Spleen (tissue), 7 donors: Measurements from ENCODE around the gene CUL9.

Experiments used
- CTCF ChIP-seq, 11 experiments: fragments of 200-600 bp in 7 of 11; fragments of 450-650 bp in 4 of 11; sonication (generic) in 4 of 11; IDR thresholded peaks in 8 of 11; conservative IDR thresholded peaks in 3 of 11; 1 replicate in 7 of 11; 2 replicates in 4 of 11; pipeline versions ENCODE4 v1.4.0 to v1.8.0; 2016 to 2021; ENCODE audit warnings: antibody characterized with exemption in 11 of 11, inconsistent platforms in 4 of 11, mild to moderate bottlenecking in 1 of 11
- POLR2AphosphoS5 ChIP-seq, 3 donors: sonication (generic); formaldehyde crosslinking; IDR thresholded peaks; one replicate each; pipeline ENCODE4 v1.5.1; 2017; ENCODE audit warnings: antibody characterized with exemption in 3 of 3
- donor health status: DM: no; HTN: no; CAD: no; lungs with moderate emphysema.
- donor health status: DM: no; HTN: no; CAD: no.
- donor health status: DM: no; HTN: no; CAD: no.

DNA sequence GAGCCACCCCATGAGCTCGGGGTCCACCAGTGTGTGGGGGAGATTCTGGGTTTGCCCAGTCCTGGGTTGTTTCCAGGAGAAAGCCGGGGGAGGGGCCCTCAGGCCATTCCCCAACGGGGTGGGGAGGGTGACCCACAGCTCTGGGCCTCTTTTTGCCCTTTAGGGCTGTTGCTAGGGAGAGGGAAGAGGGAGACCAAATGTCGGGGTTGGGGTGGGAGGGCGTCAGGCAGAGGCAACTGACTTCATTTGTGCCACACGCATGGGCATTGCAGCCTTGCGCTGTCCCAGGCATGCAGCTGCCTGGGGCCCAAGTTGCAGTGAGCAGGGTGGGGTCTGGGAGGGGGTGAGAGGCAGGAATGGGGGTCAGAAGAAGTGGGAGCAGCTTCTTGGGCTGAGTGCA is 1.9 kb upstream of the CUL9 start:
- TF ChIP-seq POLR2AphosphoS5 (IDR thresholded peaks at IDR 0.05): peak in 1 of 3 donors; percentile 4
- no peak for TF ChIP-seq CTCF (IDR thresholded peaks at IDR 0.05 in 8 of 11, conservative IDR thresholded peaks at IDR 0.05 in 3 of 11)
